ENCODE data around the gene JPH2. TPM values are rescaled to one million over a fixed set of nuclear protein-coding genes. Genes with fewer than 3 reads are reported as not detected.

JPH2 gene
- total and polyA plus RNA-seq, 2 experiments from 2014 or later, result 0.16 to 1.1 TPM

DNA sequence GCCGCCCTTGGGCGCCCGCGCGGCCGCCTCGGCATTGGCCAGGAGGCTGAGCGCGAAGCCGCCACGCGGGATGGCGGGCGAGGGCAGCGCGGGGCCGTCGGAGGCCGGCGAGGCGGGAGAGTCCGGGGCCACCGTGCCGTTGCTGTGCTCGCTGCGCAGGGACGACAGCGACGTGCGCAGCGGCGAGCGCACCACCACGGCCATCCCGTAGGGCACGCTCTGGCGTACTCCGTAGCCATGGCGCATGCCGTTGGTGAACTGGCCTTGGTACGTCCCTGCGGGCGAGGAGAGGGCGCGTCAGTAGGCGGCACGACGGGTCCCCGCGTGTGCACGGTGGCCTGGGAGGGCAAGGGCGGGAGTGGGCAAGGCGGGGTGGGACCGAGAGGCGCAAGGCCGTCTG, 26.9 kb downstream of the JPH2 start:
- H2AFZ ChIP-seq, result no peak overlapping the region
- Mint-ChIP-seq H3K4me1 (peaks cover 4% of the 10 kb centered on the region; the same call in 2 of the 3 replicates), H3K9me3 (no peaks in the 10 kb centered on the region; the same call in 2 of the 3 replicates), H3K27ac (no peak overlapping the region), H3K27me3 (ENCODE audit: insufficient read depth, low read depth, poor library complexity) (peaks cover 5% of the 10 kb centered on the region), H3K4me3 (no peak overlapping the region), H3K36me3 (ENCODE audit: low read depth) (no peaks in the 10 kb centered on the region; the same call in 2 of the 3 replicates)
- no peaks in the 10 kb centered on the region for H4K20me1 ChIP-seq (replicated peaks; ENCODE audit: insufficient read depth)
- DNase-seq (ENCODE audit: low spot score), result no peak
- peaks cover 5% of the 10 kb centered on the region; the same call in 1 of the 2 replicates for H3K9me2 ChIP-seq (ENCODE audit: insufficient read depth)
- H3K36me3 ChIP-seq (ENCODE audit: insufficient read depth), result no peaks in the 10 kb centered on the region
- H3K27me3 ChIP-seq (ENCODE audit: insufficient read depth), result no peaks in the 10 kb centered on the region
- TF ChIP-seq STAT1 (IDR thresholded peaks at IDR 0.05; ENCODE audit: unreplicated experiment) (no peak), EZH2phosphoT487 (IDR thresholded peaks at IDR 0.05; ENCODE audit: unreplicated experiment) (no peak), ZNF114 (CRISPR knock-in tag; IDR thresholded peaks at IDR 0.05) (no peak), EZH2 (IDR thresholded peaks at IDR 0.05; ENCODE audit: low read depth, unreplicated experiment) (no peak), NANOG (IDR thresholded peaks at IDR 0.05; ENCODE audit: borderline replicate concordance) (no peak), ZNF331 (CRISPR knock-in tag; IDR thresholded peaks at IDR 0.05; ENCODE audit: low read depth) (no peak), POLR2AphosphoS5 (IDR thresholded peaks at IDR 0.05; ENCODE audit: low read depth) (no peak), CREB1 (CRISPR knock-in tag; IDR thresholded peaks at IDR 0.05; ENCODE audit: low read depth) (no peak), JUNB (IDR thresholded peaks at IDR 0.05; ENCODE audit: unreplicated experiment) (no peak)
- TF ChIP-seq, protein P1, sequence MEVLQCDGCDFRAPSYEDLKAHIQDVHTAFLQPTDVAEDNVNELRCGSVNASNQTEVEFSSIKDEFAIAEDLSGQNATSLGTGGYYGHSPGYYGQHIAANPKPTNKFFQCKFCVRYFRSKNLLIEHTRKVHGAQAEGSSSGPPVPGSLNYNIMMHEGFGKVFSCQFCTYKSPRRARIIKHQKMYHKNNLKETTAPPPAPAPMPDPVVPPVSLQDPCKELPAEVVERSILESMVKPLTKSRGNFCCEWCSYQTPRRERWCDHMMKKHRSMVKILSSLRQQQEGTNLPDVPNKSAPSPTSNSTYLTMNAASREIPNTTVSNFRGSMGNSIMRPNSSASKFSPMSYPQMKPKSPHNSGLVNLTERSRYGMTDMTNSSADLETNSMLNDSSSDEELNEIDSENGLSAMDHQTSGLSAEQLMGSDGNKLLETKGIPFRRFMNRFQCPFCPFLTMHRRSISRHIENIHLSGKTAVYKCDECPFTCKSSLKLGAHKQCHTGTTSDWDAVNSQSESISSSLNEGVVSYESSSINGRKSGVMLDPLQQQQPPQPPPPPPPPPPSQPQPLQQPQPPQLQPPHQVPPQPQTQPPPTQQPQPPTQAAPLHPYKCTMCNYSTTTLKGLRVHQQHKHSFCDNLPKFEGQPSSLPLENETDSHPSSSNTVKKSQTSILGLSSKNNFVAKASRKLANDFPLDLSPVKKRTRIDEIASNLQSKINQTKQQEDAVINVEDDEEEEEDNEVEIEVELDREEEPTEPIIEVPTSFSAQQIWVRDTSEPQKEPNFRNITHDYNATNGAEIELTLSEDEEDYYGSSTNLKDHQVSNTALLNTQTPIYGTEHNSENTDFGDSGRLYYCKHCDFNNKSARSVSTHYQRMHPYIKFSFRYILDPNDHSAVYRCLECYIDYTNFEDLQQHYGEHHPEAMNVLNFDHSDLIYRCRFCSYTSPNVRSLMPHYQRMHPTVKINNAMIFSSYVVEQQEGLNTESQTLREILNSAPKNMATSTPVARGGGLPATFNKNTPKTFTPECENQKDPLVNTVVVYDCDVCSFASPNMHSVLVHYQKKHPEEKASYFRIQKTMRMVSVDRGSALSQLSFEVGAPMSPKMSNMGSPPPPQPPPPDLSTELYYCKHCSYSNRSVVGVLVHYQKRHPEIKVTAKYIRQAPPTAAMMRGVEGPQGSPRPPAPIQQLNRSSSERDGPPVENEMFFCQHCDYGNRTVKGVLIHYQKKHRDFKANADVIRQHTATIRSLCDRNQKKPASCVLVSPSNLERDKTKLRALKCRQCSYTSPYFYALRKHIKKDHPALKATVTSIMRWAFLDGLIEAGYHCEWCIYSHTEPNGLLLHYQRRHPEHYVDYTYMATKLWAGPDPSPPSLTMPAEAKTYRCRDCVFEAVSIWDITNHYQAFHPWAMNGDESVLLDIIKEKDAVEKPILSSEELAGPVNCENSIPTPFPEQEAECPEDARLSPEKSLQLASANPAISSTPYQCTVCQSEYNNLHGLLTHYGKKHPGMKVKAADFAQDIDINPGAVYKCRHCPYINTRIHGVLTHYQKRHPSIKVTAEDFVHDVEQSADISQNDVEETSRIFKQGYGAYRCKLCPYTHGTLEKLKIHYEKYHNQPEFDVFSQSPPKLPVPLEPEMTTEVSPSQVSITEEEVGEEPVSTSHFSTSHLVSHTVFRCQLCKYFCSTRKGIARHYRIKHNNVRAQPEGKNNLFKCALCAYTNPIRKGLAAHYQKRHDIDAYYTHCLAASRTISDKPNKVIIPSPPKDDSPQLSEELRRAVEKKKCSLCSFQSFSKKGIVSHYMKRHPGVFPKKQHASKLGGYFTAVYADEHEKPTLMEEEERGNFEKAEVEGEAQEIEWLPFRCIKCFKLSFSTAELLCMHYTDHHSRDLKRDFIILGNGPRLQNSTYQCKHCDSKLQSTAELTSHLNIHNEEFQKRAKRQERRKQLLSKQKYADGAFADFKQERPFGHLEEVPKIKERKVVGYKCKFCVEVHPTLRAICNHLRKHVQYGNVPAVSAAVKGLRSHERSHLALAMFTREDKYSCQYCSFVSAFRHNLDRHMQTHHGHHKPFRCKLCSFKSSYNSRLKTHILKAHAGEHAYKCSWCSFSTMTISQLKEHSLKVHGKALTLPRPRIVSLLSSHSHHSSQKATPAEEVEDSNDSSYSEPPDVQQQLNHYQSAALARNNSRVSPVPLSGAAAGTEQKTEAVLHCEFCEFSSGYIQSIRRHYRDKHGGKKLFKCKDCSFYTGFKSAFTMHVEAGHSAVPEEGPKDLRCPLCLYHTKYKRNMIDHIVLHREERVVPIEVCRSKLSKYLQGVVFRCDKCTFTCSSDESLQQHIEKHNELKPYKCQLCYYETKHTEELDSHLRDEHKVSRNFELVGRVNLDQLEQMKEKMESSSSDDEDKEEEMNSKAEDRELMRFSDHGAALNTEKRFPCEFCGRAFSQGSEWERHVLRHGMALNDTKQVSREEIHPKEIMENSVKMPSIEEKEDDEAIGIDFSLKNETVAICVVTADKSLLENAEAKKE (CRISPR knock-in tag; IDR thresholded peaks at IDR 0.05), result no peak
- TF ChIP-seq, protein P2, sequence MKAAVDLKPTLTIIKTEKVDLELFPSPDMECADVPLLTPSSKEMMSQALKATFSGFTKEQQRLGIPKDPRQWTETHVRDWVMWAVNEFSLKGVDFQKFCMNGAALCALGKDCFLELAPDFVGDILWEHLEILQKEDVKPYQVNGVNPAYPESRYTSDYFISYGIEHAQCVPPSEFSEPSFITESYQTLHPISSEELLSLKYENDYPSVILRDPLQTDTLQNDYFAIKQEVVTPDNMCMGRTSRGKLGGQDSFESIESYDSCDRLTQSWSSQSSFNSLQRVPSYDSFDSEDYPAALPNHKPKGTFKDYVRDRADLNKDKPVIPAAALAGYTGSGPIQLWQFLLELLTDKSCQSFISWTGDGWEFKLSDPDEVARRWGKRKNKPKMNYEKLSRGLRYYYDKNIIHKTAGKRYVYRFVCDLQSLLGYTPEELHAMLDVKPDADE (IDR thresholded peaks at IDR 0.05), result no peak
- TF ChIP-seq, protein P3, sequence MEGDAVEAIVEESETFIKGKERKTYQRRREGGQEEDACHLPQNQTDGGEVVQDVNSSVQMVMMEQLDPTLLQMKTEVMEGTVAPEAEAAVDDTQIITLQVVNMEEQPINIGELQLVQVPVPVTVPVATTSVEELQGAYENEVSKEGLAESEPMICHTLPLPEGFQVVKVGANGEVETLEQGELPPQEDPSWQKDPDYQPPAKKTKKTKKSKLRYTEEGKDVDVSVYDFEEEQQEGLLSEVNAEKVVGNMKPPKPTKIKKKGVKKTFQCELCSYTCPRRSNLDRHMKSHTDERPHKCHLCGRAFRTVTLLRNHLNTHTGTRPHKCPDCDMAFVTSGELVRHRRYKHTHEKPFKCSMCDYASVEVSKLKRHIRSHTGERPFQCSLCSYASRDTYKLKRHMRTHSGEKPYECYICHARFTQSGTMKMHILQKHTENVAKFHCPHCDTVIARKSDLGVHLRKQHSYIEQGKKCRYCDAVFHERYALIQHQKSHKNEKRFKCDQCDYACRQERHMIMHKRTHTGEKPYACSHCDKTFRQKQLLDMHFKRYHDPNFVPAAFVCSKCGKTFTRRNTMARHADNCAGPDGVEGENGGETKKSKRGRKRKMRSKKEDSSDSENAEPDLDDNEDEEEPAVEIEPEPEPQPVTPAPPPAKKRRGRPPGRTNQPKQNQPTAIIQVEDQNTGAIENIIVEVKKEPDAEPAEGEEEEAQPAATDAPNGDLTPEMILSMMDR (conservative IDR thresholded peaks at IDR 0.05; ENCODE audit: low read depth in 2 of 2), result no peak
- TF ChIP-seq, protein P4, sequence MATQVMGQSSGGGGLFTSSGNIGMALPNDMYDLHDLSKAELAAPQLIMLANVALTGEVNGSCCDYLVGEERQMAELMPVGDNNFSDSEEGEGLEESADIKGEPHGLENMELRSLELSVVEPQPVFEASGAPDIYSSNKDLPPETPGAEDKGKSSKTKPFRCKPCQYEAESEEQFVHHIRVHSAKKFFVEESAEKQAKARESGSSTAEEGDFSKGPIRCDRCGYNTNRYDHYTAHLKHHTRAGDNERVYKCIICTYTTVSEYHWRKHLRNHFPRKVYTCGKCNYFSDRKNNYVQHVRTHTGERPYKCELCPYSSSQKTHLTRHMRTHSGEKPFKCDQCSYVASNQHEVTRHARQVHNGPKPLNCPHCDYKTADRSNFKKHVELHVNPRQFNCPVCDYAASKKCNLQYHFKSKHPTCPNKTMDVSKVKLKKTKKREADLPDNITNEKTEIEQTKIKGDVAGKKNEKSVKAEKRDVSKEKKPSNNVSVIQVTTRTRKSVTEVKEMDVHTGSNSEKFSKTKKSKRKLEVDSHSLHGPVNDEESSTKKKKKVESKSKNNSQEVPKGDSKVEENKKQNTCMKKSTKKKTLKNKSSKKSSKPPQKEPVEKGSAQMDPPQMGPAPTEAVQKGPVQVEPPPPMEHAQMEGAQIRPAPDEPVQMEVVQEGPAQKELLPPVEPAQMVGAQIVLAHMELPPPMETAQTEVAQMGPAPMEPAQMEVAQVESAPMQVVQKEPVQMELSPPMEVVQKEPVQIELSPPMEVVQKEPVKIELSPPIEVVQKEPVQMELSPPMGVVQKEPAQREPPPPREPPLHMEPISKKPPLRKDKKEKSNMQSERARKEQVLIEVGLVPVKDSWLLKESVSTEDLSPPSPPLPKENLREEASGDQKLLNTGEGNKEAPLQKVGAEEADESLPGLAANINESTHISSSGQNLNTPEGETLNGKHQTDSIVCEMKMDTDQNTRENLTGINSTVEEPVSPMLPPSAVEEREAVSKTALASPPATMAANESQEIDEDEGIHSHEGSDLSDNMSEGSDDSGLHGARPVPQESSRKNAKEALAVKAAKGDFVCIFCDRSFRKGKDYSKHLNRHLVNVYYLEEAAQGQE (IDR thresholded peaks at IDR 0.05; ENCODE audit: unreplicated experiment), result no peak
- H3K4me2 ChIP-seq, result no peak overlapping the region
- no peak overlapping the region for H3K27ac ChIP-seq (ENCODE audit: low read depth)
- H3K4me3 ChIP-seq, result no peak overlapping the region
- H3K79me2 ChIP-seq (replicated peaks; ENCODE audit: insufficient read depth), result no peaks in the 10 kb centered on the region
- no peaks in the 10 kb centered on the region for H3F3A ChIP-seq (replicated peaks; ENCODE audit: low read depth)
- no peaks in the 10 kb centered on the region for H3K4me1 ChIP-seq (ENCODE audit: insufficient read depth)
- no peak for ATAC-seq

All from GM23338 (cell line).